HEK293 (cell line): Measurements from ENCODE around the gene SOCS1.

Source experiments
- FEZF1 ChIP-seq: fragments of 450-650 bp; formaldehyde crosslinking; IDR thresholded peaks from 2 replicates; pipeline ENCODE4 v1.5.1; 2016; ENCODE audit warnings: missing biosample characterization, missing genetic modification characterization
- KLF10 ChIP-seq: fragments of 450-650 bp; IDR thresholded peaks from 2 replicates; pipeline ENCODE4 v1.5.1; 2018; ENCODE audit warnings: missing biosample characterization, mild to moderate bottlenecking, missing genetic modification characterization
- KLF9 ChIP-seq: fragments of 450-650 bp; formaldehyde crosslinking; IDR thresholded peaks from 2 replicates; pipeline ENCODE4 v1.5.1; 2016; ENCODE audit warnings: missing biosample characterization, missing genetic modification characterization, low read depth
- REPIN1 ChIP-seq: fragments of 450-650 bp; formaldehyde crosslinking; IDR thresholded peaks from 2 replicates; pipeline ENCODE4 v1.5.1; 2017; ENCODE audit warnings: missing biosample characterization, missing genetic modification characterization, low read depth
- SCRT1 ChIP-seq: fragments of 450-650 bp; formaldehyde crosslinking; IDR thresholded peaks from 2 replicates; pipeline ENCODE4 v1.5.1; 2016; ENCODE audit warnings: missing biosample characterization, missing genetic modification characterization, borderline replicate concordance
- SP3 ChIP-seq: fragments of 450-650 bp; formaldehyde crosslinking; IDR thresholded peaks from 2 replicates; pipeline ENCODE4 v1.5.1; 2016; ENCODE audit warnings: missing biosample characterization, missing genetic modification characterization
- ZFP3 ChIP-seq: fragments of 450-650 bp; formaldehyde crosslinking; IDR thresholded peaks from 2 replicates; pipeline ENCODE4 v1.5.1; 2016; ENCODE audit warnings: low read depth, missing biosample characterization, missing genetic modification characterization
- ZFP37 ChIP-seq: fragments of 450-650 bp; formaldehyde crosslinking; IDR thresholded peaks from 2 replicates; pipeline ENCODE4 v1.5.1; 2016; ENCODE audit warnings: missing biosample characterization, missing genetic modification characterization
- ZNF114 ChIP-seq: fragments of 450-650 bp; formaldehyde crosslinking; IDR thresholded peaks from 2 replicates; pipeline ENCODE4 v1.5.0; 2017; ENCODE audit warnings: missing biosample characterization, missing genetic modification characterization
- ZNF121 ChIP-seq: fragments of 450-650 bp; formaldehyde crosslinking; IDR thresholded peaks from 2 replicates; pipeline ENCODE4 v1.5.1; 2016; ENCODE audit warnings: missing biosample characterization, missing genetic modification characterization
- ZNF354C ChIP-seq: fragments of 450-650 bp; formaldehyde crosslinking; IDR thresholded peaks from 2 replicates; pipeline ENCODE4 v1.5.1; 2016; ENCODE audit warnings: missing biosample characterization, missing genetic modification characterization, low read depth, borderline replicate concordance
- ZNF366 ChIP-seq: fragments of 450-650 bp; formaldehyde crosslinking; conservative IDR thresholded peaks from 2 replicates; pipeline ENCODE4 v1.5.1; 2016; ENCODE audit warnings: missing biosample characterization, missing genetic modification characterization
- ZNF416 ChIP-seq: fragments of 450-650 bp; formaldehyde crosslinking; IDR thresholded peaks from 2 replicates; pipeline ENCODE4 v1.5.1; 2016; ENCODE audit warnings: missing biosample characterization, missing genetic modification characterization
- ZNF514 ChIP-seq: fragments of 450-650 bp; formaldehyde crosslinking; IDR thresholded peaks from 2 replicates; pipeline ENCODE4 v1.5.1; 2016; ENCODE audit warnings: missing biosample characterization, missing genetic modification characterization
- ZNF558 ChIP-seq: fragments of 450-650 bp; formaldehyde crosslinking; IDR thresholded peaks from 2 replicates; pipeline ENCODE4 v1.5.1; 2016; ENCODE audit warnings: missing biosample characterization, missing genetic modification characterization
- ZNF571 ChIP-seq: fragments of 450-650 bp; formaldehyde crosslinking; IDR thresholded peaks from 2 replicates; pipeline ENCODE4 v1.5.0; 2017; ENCODE audit warnings: missing biosample characterization, missing genetic modification characterization
- ZNF660 ChIP-seq: fragments of 450-650 bp; IDR thresholded peaks from 2 replicates; pipeline ENCODE4 v1.5.1; 2018; ENCODE audit warnings: missing biosample characterization, mild to moderate bottlenecking, missing genetic modification characterization
- ZNF776 ChIP-seq: fragments of 450-650 bp; formaldehyde crosslinking; IDR thresholded peaks from 2 replicates; pipeline ENCODE4 v1.5.0; 2017; ENCODE audit warnings: missing biosample characterization, missing genetic modification characterization, borderline replicate concordance
- ZNF777 ChIP-seq: fragments of 450-650 bp; formaldehyde crosslinking; IDR thresholded peaks from 2 replicates; pipeline ENCODE4 v1.5.1; 2017; ENCODE audit warnings: missing biosample characterization, missing genetic modification characterization, borderline replicate concordance
- ZNF785 ChIP-seq: fragments of 450-650 bp; formaldehyde crosslinking; IDR thresholded peaks from 2 replicates; pipeline ENCODE4 v1.5.1; 2016; ENCODE audit warnings: missing biosample characterization, missing genetic modification characterization
- ZNF791 ChIP-seq: fragments of 450-650 bp; formaldehyde crosslinking; IDR thresholded peaks from 2 replicates; pipeline ENCODE4 v1.5.1; 2016; ENCODE audit warnings: missing biosample characterization, missing genetic modification characterization
- ZSCAN30 ChIP-seq: fragments of 450-650 bp; IDR thresholded peaks from 2 replicates; pipeline ENCODE4 v1.5.1; 2018; ENCODE audit warnings: missing biosample characterization, mild to moderate bottlenecking, missing genetic modification characterization, moderate library complexity
- TF ChIP-seq, protein P1 (sequence below): fragments of 450-650 bp; formaldehyde crosslinking; IDR thresholded peaks from 2 replicates; pipeline ENCODE4 v1.5.1; 2017; ENCODE audit warnings: missing biosample characterization, missing genetic modification characterization
- TF ChIP-seq, protein P2 (sequence below): IDR thresholded peaks from 2 replicates; pipeline ENCODE4 v1.6.1; 2011; ENCODE audit warnings: mild to moderate bottlenecking, low read depth, low read length, borderline replicate concordance
- TF ChIP-seq, protein P3 (sequence below): sonication (generic); formaldehyde crosslinking; IDR thresholded peaks from 2 replicates; pipeline ENCODE4 v1.8.1; 2022; ENCODE audit warnings: mild to moderate bottlenecking, moderate library complexity, missing genetic modification reagents
- TF ChIP-seq, protein P4 (sequence below): fragments of 450-650 bp; formaldehyde crosslinking; IDR thresholded peaks from 2 replicates; pipeline ENCODE4 v1.5.1; 2016; ENCODE audit warnings: missing biosample characterization, missing genetic modification characterization
- TF ChIP-seq, protein P5 (sequence below): fragments of 450-650 bp; formaldehyde crosslinking; optimal IDR thresholded peaks from 2 replicates; pipeline ENCODE3; 2016; ENCODE audit warnings: missing biosample characterization, mild to moderate bottlenecking, missing genetic modification characterization
- TF ChIP-seq, protein P6 (sequence below): fragments of 450-650 bp; formaldehyde crosslinking; IDR thresholded peaks from 2 replicates; pipeline ENCODE4 v1.5.1; 2016; ENCODE audit warnings: missing biosample characterization, missing genetic modification characterization
- TF ChIP-seq, protein P7 (sequence below): fragments of 450-650 bp; formaldehyde crosslinking; IDR thresholded peaks from 2 replicates; pipeline ENCODE4 v1.5.1; 2017; ENCODE audit warnings: missing biosample characterization, missing genetic modification characterization
- TF ChIP-seq, protein P8 (sequence below): fragments of 450-650 bp; formaldehyde crosslinking; IDR thresholded peaks from 2 replicates; pipeline ENCODE4 v1.5.1; 2016; ENCODE audit warnings: missing biosample characterization, missing genetic modification characterization

The SOCS1 gene

DNA sequence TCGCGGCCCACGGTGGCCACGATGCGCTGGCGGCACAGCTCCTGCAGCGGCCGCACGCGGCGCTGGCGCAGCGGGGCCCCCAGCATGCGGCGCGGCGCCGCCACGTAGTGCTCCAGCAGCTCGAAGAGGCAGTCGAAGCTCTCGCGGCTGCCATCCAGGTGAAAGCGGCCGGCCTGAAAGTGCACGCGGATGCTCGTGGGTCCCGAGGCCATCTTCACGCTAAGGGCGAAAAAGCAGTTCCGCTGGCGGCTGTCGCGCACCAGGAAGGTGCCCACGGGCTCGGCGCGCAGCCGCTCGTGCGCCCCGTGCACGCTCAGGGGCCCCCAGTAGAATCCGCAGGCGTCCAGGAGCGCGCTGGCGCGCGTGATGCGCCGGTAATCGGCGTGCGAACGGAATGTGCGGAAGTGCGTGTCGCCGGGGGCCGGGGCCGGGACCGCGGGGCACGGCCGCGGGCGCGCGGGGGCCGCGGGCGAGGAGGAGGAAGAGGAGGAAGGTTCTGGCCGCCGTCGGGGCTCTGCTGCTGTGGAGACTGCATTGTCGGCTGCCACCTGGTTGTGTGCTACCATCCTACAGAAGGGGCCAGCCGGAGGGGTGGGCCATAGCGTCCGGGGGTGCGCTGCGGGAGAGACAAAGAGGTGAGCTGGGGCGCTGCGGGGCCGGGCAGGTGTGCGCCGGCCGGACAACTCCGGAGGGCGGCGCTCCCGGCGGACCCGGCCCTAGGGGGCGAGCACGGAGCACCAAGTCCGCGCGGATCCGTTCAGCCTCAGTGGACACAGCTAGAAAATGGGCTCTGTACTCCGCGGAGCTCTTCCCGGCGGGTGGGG, 879 bp downstream of the SOCS1 start (continued):
- TF ChIP-seq ZNF571 (tag by site-specific recombination) = no peak
- TF ChIP-seq, protein P1, sequence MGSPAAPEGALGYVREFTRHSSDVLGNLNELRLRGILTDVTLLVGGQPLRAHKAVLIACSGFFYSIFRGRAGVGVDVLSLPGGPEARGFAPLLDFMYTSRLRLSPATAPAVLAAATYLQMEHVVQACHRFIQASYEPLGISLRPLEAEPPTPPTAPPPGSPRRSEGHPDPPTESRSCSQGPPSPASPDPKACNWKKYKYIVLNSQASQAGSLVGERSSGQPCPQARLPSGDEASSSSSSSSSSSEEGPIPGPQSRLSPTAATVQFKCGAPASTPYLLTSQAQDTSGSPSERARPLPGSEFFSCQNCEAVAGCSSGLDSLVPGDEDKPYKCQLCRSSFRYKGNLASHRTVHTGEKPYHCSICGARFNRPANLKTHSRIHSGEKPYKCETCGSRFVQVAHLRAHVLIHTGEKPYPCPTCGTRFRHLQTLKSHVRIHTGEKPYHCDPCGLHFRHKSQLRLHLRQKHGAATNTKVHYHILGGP (tag by site-specific recombination) = no peak
- no peak for TF ChIP-seq ZNF660 (tag by site-specific recombination)
- TF ChIP-seq ZNF791 (tag by site-specific recombination) = no peak
- TF ChIP-seq, protein P2, sequence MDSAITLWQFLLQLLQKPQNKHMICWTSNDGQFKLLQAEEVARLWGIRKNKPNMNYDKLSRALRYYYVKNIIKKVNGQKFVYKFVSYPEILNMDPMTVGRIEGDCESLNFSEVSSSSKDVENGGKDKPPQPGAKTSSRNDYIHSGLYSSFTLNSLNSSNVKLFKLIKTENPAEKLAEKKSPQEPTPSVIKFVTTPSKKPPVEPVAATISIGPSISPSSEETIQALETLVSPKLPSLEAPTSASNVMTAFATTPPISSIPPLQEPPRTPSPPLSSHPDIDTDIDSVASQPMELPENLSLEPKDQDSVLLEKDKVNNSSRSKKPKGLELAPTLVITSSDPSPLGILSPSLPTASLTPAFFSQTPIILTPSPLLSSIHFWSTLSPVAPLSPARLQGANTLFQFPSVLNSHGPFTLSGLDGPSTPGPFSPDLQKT = no peak
- TF ChIP-seq FEZF1 (tag by site-specific recombination) = no peak
- peak; percentile 14; the same call in 1 of the 2 replicates for TF ChIP-seq KLF10 (tag by site-specific recombination)
- TF ChIP-seq ZFP37 = no peak
- TF ChIP-seq, protein P3, sequence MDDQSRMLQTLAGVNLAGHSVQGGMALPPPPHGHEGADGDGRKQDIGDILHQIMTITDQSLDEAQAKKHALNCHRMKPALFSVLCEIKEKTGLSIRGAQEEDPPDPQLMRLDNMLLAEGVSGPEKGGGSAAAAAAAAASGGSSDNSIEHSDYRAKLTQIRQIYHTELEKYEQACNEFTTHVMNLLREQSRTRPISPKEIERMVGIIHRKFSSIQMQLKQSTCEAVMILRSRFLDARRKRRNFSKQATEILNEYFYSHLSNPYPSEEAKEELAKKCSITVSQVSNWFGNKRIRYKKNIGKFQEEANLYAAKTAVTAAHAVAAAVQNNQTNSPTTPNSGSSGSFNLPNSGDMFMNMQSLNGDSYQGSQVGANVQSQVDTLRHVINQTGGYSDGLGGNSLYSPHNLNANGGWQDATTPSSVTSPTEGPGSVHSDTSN (CRISPR knock-in tag) = no peak
- no peak for TF ChIP-seq ZNF785 (tag by site-specific recombination)
- TF ChIP-seq, protein P4, sequence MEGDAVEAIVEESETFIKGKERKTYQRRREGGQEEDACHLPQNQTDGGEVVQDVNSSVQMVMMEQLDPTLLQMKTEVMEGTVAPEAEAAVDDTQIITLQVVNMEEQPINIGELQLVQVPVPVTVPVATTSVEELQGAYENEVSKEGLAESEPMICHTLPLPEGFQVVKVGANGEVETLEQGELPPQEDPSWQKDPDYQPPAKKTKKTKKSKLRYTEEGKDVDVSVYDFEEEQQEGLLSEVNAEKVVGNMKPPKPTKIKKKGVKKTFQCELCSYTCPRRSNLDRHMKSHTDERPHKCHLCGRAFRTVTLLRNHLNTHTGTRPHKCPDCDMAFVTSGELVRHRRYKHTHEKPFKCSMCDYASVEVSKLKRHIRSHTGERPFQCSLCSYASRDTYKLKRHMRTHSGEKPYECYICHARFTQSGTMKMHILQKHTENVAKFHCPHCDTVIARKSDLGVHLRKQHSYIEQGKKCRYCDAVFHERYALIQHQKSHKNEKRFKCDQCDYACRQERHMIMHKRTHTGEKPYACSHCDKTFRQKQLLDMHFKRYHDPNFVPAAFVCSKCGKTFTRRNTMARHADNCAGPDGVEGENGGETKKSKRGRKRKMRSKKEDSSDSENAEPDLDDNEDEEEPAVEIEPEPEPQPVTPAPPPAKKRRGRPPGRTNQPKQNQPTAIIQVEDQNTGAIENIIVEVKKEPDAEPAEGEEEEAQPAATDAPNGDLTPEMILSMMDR (tag by site-specific recombination) = peak; percentile 88
- TF ChIP-seq KLF9 (tag by site-specific recombination) = peak; percentile 77
- TF ChIP-seq, protein P5, sequence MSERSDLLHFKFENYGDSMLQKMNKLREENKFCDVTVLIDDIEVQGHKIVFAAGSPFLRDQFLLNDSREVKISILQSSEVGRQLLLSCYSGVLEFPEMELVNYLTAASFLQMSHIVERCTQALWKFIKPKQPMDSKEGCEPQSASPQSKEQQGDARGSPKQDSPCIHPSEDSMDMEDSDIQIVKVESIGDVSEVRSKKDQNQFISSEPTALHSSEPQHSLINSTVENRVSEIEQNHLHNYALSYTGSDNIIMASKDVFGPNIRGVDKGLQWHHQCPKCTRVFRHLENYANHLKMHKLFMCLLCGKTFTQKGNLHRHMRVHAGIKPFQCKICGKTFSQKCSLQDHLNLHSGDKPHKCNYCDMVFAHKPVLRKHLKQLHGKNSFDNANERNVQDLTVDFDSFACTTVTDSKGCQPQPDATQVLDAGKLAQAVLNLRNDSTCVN (tag by site-specific recombination) = peak; percentile 67
- no peak for TF ChIP-seq ZNF354C (tag by site-specific recombination)
- TF ChIP-seq ZNF121 (tag by site-specific recombination) = no peak
- no peak for TF ChIP-seq ZNF366
- TF ChIP-seq, protein P6, sequence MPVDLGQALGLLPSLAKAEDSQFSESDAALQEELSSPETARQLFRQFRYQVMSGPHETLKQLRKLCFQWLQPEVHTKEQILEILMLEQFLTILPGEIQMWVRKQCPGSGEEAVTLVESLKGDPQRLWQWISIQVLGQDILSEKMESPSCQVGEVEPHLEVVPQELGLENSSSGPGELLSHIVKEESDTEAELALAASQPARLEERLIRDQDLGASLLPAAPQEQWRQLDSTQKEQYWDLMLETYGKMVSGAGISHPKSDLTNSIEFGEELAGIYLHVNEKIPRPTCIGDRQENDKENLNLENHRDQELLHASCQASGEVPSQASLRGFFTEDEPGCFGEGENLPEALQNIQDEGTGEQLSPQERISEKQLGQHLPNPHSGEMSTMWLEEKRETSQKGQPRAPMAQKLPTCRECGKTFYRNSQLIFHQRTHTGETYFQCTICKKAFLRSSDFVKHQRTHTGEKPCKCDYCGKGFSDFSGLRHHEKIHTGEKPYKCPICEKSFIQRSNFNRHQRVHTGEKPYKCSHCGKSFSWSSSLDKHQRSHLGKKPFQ (tag by site-specific recombination) = no peak
- TF ChIP-seq, protein P7, sequence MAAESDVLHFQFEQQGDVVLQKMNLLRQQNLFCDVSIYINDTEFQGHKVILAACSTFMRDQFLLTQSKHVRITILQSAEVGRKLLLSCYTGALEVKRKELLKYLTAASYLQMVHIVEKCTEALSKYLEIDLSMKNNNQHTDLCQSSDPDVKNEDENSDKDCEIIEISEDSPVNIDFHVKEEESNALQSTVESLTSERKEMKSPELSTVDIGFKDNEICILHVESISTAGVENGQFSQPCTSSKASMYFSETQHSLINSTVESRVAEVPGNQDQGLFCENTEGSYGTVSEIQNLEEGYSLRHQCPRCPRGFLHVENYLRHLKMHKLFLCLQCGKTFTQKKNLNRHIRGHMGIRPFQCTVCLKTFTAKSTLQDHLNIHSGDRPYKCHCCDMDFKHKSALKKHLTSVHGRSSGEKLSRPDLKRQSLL (tag by site-specific recombination) = no peak
- TF ChIP-seq SP3 (tag by site-specific recombination) = no peak
- TF ChIP-seq ZNF777 (tag by site-specific recombination) = no peak
- TF ChIP-seq REPIN1 (tag by site-specific recombination) = no peak
- no peak for TF ChIP-seq ZNF558 (tag by site-specific recombination)
- TF ChIP-seq ZSCAN30 = 0 out of 2 replicates have a peak, but pooled peaks have one; percentile 22
- TF ChIP-seq ZNF514 (tag by site-specific recombination) = no peak
- TF ChIP-seq SCRT1 (tag by site-specific recombination) = no peak
- no peak for TF ChIP-seq ZFP3 (tag by site-specific recombination)
- TF ChIP-seq ZNF416 (tag by site-specific recombination) = no peak
- TF ChIP-seq, protein P8, sequence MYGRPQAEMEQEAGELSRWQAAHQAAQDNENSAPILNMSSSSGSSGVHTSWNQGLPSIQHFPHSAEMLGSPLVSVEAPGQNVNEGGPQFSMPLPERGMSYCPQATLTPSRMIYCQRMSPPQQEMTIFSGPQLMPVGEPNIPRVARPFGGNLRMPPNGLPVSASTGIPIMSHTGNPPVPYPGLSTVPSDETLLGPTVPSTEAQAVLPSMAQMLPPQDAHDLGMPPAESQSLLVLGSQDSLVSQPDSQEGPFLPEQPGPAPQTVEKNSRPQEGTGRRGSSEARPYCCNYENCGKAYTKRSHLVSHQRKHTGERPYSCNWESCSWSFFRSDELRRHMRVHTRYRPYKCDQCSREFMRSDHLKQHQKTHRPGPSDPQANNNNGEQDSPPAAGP (tag by site-specific recombination) = 0 out of 2 replicates have a peak, but pooled peaks have one; percentile 43
- TF ChIP-seq ZNF776 (tag by site-specific recombination) = no peak
- no peak for TF ChIP-seq ZNF114 (tag by site-specific recombination)
